SK-N-SH treated with all-trans-retinoic acid at 6 μM for 48 hours (cell line): Measurements from ENCODE around the gene ASL.

Experiments used
- ATAC-seq: fragments of 200-7000 bp; cut with Tn5 transposase; 3 replicates; pipeline ENCODE4 v1.9.1; 2020; ENCODE audit warnings: mild to moderate bottlenecking, moderate library complexity
- ARNTL ChIP-seq: fragments of 450-650 bp; formaldehyde crosslinking; IDR thresholded peaks from 2 replicates; pipeline ENCODE4 v1.5.0; 2020; ENCODE audit warnings: low read depth, mild to moderate bottlenecking, moderate library complexity, borderline replicate concordance
- BACH2 ChIP-seq: fragments of 250-450 bp; sonication (Bioruptor Pico); IDR thresholded peaks from 2 replicates; pipeline ENCODE4 v1.9.0; 2021; ENCODE audit warnings: mild to moderate bottlenecking, borderline replicate concordance
- CREB5 ChIP-seq: fragments of 250-450 bp; sonication (Bioruptor Pico); IDR thresholded peaks from 2 replicates; pipeline ENCODE4 v1.5.1; 2020; ENCODE audit warnings: low read depth, mild to moderate bottlenecking, moderate library complexity
- CSDC2 ChIP-seq: fragments of 250-450 bp; sonication (Bioruptor Pico); IDR thresholded peaks from 2 replicates; pipeline ENCODE4 v1.5.0; 2020; ENCODE audit warnings: mild to moderate bottlenecking, moderate library complexity
- CSRNP3 ChIP-seq: fragments of 250-450 bp; sonication (Bioruptor Pico); IDR thresholded peaks from 2 replicates; pipeline ENCODE4 v1.5.1; 2021; ENCODE audit warnings: mild to moderate bottlenecking, moderate library complexity
- ESRRG ChIP-seq: fragments of 250-450 bp; sonication (Bioruptor Pico); IDR thresholded peaks from 2 replicates; pipeline ENCODE4 v1.6.1; 2021; ENCODE audit warnings: mild to moderate bottlenecking
- GLIS3 ChIP-seq: fragments of 250-450 bp; sonication (Bioruptor Pico); IDR thresholded peaks from 2 replicates; pipeline ENCODE4 v1.5.0; 2020; ENCODE audit warnings: mild to moderate bottlenecking, moderate library complexity
- ISL1 ChIP-seq: fragments of 250-450 bp; sonication (Bioruptor Pico); IDR thresholded peaks from 2 replicates; pipeline ENCODE4 v2.1.2; 2022; ENCODE audit warnings: mild to moderate bottlenecking, moderate library complexity
- OSR1 ChIP-seq: fragments of 250-450 bp; sonication (Bioruptor Pico); IDR thresholded peaks from 2 replicates; pipeline ENCODE4 v1.8.0; 2022; ENCODE audit warnings: moderate library complexity, mild to moderate bottlenecking, inconsistent platforms
- PATZ1 ChIP-seq: fragments of 250-450 bp; sonication (Bioruptor Pico); IDR thresholded peaks from 2 replicates; pipeline ENCODE4 v1.8.0; 2020; ENCODE audit warnings: mild to moderate bottlenecking, moderate library complexity, borderline replicate concordance
- PPARA ChIP-seq: fragments of 250-450 bp; sonication (Bioruptor Pico); IDR thresholded peaks from 2 replicates; pipeline ENCODE4 v1.5.0; 2020; ENCODE audit warnings: mild to moderate bottlenecking, borderline replicate concordance
- RARB ChIP-seq: fragments of 250-450 bp; sonication (Bioruptor Pico); IDR thresholded peaks from 2 replicates; pipeline ENCODE4 v1.8.0; 2021; ENCODE audit warnings: mild to moderate bottlenecking, moderate library complexity
- SNAI2 ChIP-seq: fragments of 250-450 bp; sonication (Bioruptor Pico); IDR thresholded peaks from 2 replicates; pipeline ENCODE4 v1.5.0; 2020; ENCODE audit warnings: mild to moderate bottlenecking, moderate library complexity
- TCF4 ChIP-seq: fragments of 250-450 bp; sonication (Bioruptor Pico); IDR thresholded peaks from 2 replicates; pipeline ENCODE4 v1.8.0; 2021; ENCODE audit warnings: mild to moderate bottlenecking, moderate library complexity, borderline replicate concordance
- TOX ChIP-seq: fragments of 250-450 bp; sonication (Bioruptor Pico); IDR thresholded peaks from 2 replicates; pipeline ENCODE4 v1.8.0; 2021; ENCODE audit warnings: mild to moderate bottlenecking, moderate library complexity, borderline replicate concordance
- ZC3H10 ChIP-seq: fragments of 250-450 bp; sonication (Bioruptor Pico); IDR thresholded peaks from 2 replicates; pipeline ENCODE4 v1.5.1; 2021; ENCODE audit warnings: mild to moderate bottlenecking, moderate library complexity
- ZFP30 ChIP-seq: fragments of 450-650 bp; formaldehyde crosslinking; IDR thresholded peaks from 2 replicates; pipeline ENCODE4 v1.5.0; 2022; ENCODE audit warnings: mild to moderate bottlenecking, moderate library complexity
- ZNF565 ChIP-seq: fragments of 450-650 bp; formaldehyde crosslinking; conservative IDR thresholded peaks from 2 replicates; pipeline ENCODE4 v1.5.0; 2020; ENCODE audit warnings: low read depth, mild to moderate bottlenecking, moderate library complexity
- ZNF70 ChIP-seq: fragments of 450-650 bp; formaldehyde crosslinking; IDR thresholded peaks from 2 replicates; pipeline ENCODE4 v1.5.0; 2020; ENCODE audit warnings: mild to moderate bottlenecking, moderate library complexity
- ZNF8 ChIP-seq: fragments of 450-650 bp; formaldehyde crosslinking; IDR thresholded peaks from 2 replicates; pipeline ENCODE4 v1.5.0; 2020; ENCODE audit warnings: mild to moderate bottlenecking, moderate library complexity

Gene ASL

GRCh38 chr7:66055321-66055956 lies 20.2 kb upstream of the ASL start (continued):
- TF ChIP-seq PATZ1 (no peak), SNAI2 (no peak), ISL1 (CRISPR knock-in tag) (no peak; the same call in 1 of the 2 replicates), ZNF8 (CRISPR knock-in tag) (no peak), OSR1 (no peak)

GRCh38 chr7:66060796-66061195 lies 14.8 kb upstream of the ASL start:
- TF ChIP-seq TCF4 (CRISPR knock-in tag) = no peak
- no peak for TF ChIP-seq CREB5 (CRISPR knock-in tag)
- TF ChIP-seq GLIS3 = no peak
- no peak for TF ChIP-seq ZC3H10 (CRISPR knock-in tag)
- TF ChIP-seq PATZ1 = no peak
- no peak for TF ChIP-seq OSR1
- TF ChIP-seq PPARA (CRISPR knock-in tag) = no peak
- no peak for TF ChIP-seq BACH2 (CRISPR knock-in tag)
- no peak for TF ChIP-seq RARB
- TF ChIP-seq ZNF8 (CRISPR knock-in tag) = no peak
- TF ChIP-seq TOX (CRISPR knock-in tag) = no peak
- no peak for TF ChIP-seq ZNF70 (CRISPR knock-in tag)
- TF ChIP-seq ISL1 (CRISPR knock-in tag) = no peak
- TF ChIP-seq CSRNP3 = no peak
- TF ChIP-seq ZNF565 (CRISPR knock-in tag) = no peak
- TF ChIP-seq ARNTL (CRISPR knock-in tag) = no peak
- TF ChIP-seq SNAI2 = no peak
- ATAC-seq = no peak

- peak; percentile 61 for ATAC-seq
These were observed 5.9 kb upstream of the ASL start for GRCh38 chr7:66069732-66070131.

More at GRCh38 chr7:66069732-66070131, 5.9 kb upstream of the ASL start:
- TF ChIP-seq PATZ1 = no peak
- TF ChIP-seq SNAI2 = no peak
- TF ChIP-seq ISL1 (CRISPR knock-in tag) = no peak
- TF ChIP-seq GLIS3 = no peak
- no peak for TF ChIP-seq CSDC2 (CRISPR knock-in tag)
- TF ChIP-seq ARNTL (CRISPR knock-in tag) = no peak
- no peak for TF ChIP-seq ESRRG (CRISPR knock-in tag)
- TF ChIP-seq ZFP30 (CRISPR knock-in tag) = no peak
- TF ChIP-seq OSR1 = no peak
